Measurements from ENCODE around the gene TUBA4B.
A peak's percentile ranks its signal among the peaks of the same experiment; 100 is the strongest.

TUBA4B gene

GRCh38 chr2:219218732-219219701 is 34.0 kb upstream of the TUBA4B start, which contains the start of gene ABCB6:
ABCB6 (minus strand) TSS chr2:219218958; CDS start chr2:219218673, 285 bp downstream.
- DNase-seq: peak; percentile 86

- no peak for DNase-seq
These were observed 33.1 kb upstream of the TUBA4B start for GRCh38 chr2:219219784-219220532.

- no peak for DNase-seq
These were observed 32.2 kb upstream of the TUBA4B start for GRCh38 chr2:219220652-219221402.

GRCh38 chr2:219221957-219222518 is 31.0 kb upstream of the TUBA4B start:
- no peak for DNase-seq

GRCh38 chr2:219223831-219224610 is 29.0 kb upstream of the TUBA4B start:
- no peak for DNase-seq

- DNase-seq: no peak
These were observed 27.7 kb upstream of the TUBA4B start for GRCh38 chr2:219225350-219225749.

- no peak for DNase-seq
These were observed 24.8 kb upstream of the TUBA4B start for GRCh38 chr2:219228041-219228910.

GRCh38 chr2:219228911-219229304 is 24.1 kb upstream of the TUBA4B start:
- no peak for DNase-seq

GRCh38 chr2:219229305-219230058 is 23.6 kb upstream of the TUBA4B start, which contains the start of the genes ANKZF1 and ATG9A:
ANKZF1 (plus strand) TSS chr2:219229806; CDS start chr2:219230258, 452 bp downstream.
ATG9A (minus strand) TSS chr2:219229636; CDS start chr2:219228024, 1,612 bp downstream.
- DNase-seq: peak; percentile 98

- DNase-seq: no peak
These were observed 22.9 kb upstream of the TUBA4B start for GRCh38 chr2:219230059-219230540.

GRCh38 chr2:219234331-219234730 is 18.7 kb upstream of the TUBA4B start:
- no peak for DNase-seq

GRCh38 chr2:219243291-219243761 is 9.7 kb upstream of the TUBA4B start:
- DNase-seq: no peak

GRCh38 chr2:219244789-219245147 is 8.3 kb upstream of the TUBA4B start:
- no peak for DNase-seq

- peak; percentile 85 for DNase-seq
These were observed 7.7 kb upstream of the TUBA4B start, which contains the start of the genes GLB1L and STK16 for GRCh38 chr2:219245148-219245898. GLB1L (minus strand) TSS chr2:219245444; CDS start chr2:219243573, 1,871 bp downstream. STK16 (plus strand) TSS chr2:219245479; CDS start chr2:219246000, 521 bp downstream.

GRCh38 chr2:219245899-219246230 is 7.2 kb upstream of the TUBA4B start:
- DNase-seq: no peak

- no peak for DNase-seq
These were observed 6.5 kb upstream of the TUBA4B start for GRCh38 chr2:219246559-219246958.

GRCh38 chr2:219247678-219248642 is 5.1 kb upstream of the TUBA4B start:
- peak; percentile 89 for DNase-seq
